Prostate gland (tissue), 2 donors: Measurements from ENCODE around the gene ALDH1A2.

Experiments used
- CTCF ChIP-seq, 4 experiments: fragments of 200-600 bp in 2 of 4; fragments of 450-650 bp in 2 of 4; sonication (generic) in 2 of 4; IDR thresholded peaks; 1 replicate in 3 of 4; 2 replicates in 1 of 4; pipeline ENCODE4 v1.5.1; 2016 to 2019; ENCODE audit warnings: antibody characterized with exemption in 4 of 4, mild to moderate bottlenecking in 2 of 4, moderate library complexity in 2 of 4
- POLR2A ChIP-seq: fragments of 450-650 bp; IDR thresholded peaks from one replicate; pipeline ENCODE4 v1.6.1; 2016; ENCODE audit warnings: antibody characterized with exemption, mild to moderate bottlenecking

GRCh38 chr15:58063614-58064013 is 1.9 kb downstream of the ALDH1A2 start:
- TF ChIP-seq POLR2A (no peak), CTCF (IDR thresholded peaks at IDR 0.05) (no peak)
